HG03457 (cell line): Measurements from ENCODE around the gene FOXP1.

Source experiments
- ATAC-seq: cut with Tn5 transposase; IDR thresholded peaks from one replicate; pipeline ENCODE4 v1.9.1; 2021; ENCODE audit warnings: moderate number of reproducible peaks; ENCODE audit not compliant: unreplicated experiment

The FOXP1 gene

DNA sequence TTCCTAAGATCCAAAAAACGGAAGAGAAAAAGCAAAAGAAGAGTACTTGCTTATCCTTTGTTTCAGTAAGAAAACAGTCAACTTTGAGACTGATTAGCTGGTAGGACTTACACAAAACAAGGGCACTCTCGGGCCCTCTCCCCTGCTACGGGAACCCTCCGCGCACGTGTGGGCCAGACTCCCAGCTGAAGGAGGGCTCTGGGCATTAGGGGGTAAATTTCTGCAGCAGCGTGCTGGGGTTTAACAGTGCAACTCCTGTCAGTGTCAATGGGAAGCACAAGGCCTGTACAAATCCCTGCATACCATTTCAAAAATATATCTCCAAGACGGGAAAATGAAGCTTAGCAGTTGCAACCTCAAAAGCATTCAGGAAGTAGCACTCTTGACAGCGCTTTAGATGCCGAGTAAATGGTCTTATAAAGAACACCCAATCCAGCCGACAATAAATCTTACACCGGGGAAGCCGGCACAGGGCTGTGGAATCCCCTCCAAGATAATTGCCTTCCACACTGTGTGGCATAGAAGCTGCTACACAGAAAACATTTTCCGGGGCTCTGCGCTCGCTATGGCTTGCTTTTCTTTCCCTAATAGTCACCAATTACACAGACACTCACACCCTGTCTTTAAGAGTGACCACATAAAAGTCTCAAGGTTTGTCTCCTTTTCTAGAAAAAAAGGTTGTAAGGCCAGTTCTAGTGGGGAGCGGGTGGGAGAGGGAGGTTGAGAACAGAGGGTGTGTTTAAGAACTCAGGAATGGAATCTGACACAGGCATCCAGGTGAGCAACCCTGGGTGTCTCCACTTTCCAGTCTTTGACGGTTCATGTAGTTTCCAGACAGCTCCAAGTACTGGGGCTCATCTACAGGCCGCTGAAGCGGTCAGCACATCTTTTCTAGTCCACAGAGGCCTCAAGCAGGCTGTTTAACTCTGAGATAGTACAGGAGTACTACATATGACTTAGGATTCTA is 512.7 kb downstream of the FOXP1 start:
- ATAC-seq, result no peak

GRCh38 chr3:71069797-71070196 is 513.7 kb downstream of the FOXP1 start:
- no peak for ATAC-seq

DNA sequence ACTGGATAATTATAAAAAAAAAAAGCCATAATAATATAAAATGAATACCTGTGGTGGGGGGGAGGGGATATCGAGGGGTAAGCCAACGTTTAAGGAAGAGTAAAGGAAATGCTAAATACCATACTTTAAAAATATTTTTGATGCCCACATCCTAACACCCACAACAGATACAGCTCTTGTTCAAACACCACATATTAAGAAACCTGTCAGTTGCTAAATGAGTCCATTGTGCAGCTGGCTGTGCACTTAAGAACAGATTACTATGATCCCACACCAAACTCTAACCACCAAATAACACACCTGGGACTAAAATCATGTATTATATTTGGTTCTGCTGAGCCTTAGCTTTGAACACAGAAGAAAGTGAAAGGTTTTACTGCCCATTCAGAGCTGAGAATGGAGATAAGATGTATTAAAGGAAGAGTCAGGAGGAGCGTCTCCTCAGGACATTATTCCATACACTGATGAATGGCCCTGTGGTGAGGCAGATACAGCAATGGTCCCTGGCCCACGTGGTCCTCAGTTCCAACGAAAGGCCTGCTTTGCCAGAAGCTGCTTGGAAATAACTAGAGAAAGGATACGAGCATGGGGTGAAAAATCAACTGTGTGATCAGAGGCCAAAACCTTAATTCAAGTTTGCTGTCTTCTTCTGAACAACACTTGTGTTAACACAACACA is 515.4 kb downstream of the FOXP1 start:
- ATAC-seq, result no peak

DNA sequence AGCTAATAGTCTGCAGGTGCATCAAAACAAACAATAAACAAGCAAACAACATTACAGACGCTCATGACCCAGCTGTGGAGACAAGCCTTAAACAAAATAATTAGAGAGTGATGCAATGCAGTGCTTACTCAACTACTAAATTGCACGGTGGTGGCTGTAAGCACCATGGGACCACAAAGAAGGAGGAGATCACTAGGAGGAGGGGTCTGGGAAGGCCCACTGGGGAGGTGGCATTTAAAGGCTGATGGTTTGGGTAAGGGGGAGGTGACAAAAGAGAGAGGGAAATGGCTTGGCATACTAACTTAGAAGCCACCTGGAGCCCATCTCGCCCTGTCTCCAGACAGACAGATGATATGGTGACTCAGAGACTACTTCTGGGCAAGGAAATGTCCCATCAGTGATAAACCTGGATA is 516.7 kb downstream of the FOXP1 start:
- no peak for ATAC-seq

DNA sequence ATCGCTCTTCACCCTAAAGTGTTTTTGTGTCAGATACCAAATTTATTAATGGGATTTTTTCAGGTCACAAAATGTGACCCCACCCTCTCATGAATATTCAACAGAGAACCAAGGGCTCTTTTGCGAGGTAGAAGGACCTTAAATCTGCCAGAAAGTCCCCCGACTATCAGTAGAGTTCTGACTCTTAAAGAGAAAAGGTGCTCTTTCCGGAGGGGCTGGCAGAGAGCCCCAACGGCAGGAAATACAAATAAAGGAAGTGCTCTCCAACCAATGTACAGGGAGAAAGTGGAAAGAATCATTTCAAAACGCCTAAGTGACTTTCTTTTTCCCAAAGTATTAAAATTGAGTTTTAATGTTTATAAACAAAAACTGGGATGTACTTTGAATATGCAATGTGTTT is 517.2 kb downstream of the FOXP1 start:
- ATAC-seq, result no peak

DNA sequence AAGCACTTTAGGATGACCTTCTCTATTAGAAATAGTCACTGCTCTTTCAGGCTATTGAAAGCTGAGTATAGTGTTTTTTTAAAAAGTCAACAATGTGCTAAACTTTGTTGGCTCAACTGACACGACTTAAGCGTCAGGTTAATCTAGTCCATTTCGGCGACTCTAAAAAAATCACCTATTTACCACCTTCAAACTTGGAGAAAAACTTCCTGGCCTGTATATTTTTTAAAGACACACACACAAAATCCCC is 517.8 kb downstream of the FOXP1 start:
- ATAC-seq, result no peak

DNA sequence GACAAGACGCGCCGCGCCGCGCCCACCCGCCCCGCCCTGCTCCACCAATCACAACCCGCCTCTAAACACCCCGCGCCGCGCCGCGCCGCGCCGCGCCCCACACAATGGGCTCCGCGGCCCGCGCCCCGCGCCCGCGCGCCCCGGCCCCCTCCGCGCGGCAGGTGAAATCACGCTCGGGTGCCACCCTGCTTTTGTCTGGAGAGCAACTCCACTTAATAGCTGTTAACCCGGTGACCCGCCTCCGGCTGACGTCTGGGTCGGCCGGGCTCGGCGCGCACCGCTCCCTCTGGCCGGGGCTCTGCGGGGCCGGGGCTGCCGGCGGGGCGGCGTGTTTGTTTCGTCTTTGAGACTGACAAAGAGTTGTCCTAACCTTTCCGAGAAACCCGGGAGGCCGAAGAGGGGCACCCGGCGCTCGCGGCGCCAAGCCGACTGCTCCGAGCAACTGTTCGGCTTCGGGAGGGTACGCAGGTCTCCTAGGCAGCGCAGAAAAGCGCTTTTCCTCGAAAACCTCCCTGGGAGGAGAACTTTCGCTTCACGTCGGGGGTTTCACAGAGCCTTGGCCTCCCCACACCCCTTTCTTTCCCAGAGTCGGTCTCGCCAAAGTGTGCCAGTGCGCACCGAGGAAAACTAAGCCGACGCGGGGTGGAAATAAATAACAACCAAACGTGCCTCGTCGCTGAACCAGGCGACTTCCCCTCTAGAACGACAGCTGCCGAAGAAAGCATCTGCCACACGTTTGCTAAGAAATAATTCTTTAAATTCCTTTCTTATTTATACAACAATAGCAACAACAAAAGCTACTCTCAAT is 518.4 kb downstream of the FOXP1 start:
- peak; percentile 16 for ATAC-seq

DNA sequence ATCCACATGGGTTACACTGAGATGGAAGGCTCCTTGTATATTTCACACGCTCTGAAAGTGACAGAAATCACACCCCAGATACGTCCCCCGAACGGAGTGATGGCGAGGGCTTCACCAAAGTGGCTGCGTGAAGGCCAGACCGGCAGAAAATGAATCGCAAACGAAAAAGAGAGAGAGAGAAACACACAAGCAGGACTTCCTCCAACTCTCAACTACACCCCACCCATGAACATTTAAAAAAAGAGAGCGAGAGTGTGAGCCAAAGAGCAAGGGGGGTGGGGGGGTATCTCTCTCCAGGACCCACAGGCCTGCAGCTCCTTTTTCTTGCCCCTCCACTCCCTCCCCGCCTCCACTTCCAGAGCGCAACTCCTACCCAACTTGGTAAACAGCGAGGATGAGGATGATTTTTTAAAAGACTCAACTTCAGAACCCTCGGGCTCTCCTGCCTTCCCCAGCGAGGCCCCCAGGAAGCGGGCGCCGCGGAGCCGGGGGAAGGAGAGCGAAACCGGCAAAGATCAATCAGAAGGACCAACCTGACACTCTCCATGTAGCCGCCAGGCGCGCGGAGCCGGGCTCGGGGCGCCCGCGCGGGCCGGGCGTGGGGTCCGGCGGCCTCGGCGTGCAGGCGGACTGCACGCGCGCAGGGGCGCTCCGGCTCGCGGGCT is 519.1 kb downstream of the FOXP1 start:
- peak; percentile 45 for ATAC-seq

DNA sequence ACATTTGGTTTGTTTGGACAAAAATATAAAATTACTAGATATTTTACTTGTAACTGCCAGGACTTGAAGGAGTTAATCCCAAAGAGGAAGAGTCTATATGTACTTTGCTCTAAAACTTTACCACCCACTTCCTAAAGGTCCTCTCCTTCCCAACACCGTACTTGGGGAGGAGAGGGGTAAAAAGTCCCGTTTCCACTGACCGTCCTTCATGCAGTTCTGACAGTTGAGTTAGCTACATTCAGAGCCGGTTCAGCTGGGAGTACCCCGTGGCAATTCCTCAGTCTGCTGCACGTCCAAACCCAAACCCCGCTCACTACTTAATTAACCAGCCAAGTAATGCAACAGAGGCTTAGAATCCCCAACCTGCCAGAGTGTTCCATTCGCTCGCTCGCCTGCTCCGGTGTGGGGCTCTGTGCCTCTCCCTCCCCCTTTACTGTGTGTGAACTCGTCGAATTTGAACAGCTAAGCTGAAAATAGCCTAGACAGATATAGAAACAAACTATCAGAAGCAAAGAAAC is 519.7 kb downstream of the FOXP1 start:
- no peak for ATAC-seq

DNA sequence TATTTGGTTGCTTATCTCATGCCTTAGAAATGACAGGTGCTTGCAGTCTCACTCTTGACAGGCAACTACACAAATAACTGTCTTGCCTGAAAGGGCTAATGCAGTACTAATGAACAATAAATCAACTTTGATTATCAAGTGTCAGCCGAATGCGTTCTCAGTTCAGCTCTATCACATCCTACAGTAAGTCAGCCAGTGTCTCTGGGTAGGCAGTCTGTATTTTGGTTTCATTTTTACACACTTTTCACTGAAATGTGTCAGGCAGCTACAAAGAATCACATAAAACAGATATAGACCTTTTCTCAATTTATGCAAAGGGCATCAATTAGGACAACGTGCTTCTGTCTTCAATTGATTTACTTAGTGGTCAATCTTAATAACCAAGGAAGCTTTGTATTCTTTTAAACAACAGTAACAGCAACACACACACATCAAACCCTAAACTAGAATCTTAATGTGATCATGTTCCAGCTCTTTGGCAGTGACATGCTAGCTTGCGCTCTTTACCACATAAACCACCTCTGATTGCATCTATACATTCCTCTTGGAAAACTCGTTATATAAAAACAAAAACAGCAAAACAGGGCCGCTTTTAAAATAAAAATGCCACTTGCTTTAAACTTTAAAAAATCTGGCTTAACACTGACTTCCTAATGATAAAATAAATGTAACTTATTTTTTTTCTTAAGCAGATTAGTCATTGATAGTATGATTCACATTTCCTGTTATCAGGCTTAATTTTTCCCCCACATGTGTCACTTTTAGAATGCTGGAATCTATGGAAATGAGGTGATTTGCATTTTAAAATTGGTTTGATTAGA is 520.4 kb downstream of the FOXP1 start:
- ATAC-seq, result no peak

- ATAC-seq, result no peak
Observed at GRCh38 chr3:71062037-71062932, 521.2 kb downstream of the FOXP1 start.

DNA sequence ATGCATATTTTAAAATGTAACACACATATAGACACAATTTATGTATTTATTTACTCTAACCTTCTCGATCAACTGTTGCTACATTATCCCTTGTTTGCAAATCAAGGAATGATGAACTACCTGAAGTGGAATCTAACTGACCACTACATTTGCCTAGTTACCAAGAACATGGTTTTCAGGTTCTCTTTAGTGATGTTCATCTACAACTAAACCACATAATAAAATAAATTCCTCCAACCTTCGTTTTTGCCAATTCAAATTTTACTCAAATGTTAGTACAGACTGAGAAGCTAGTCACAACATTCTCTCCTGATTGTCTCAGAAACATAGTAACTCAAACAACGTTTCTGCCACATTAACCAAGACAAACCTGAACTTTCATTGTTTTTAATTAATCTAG is 521.9 kb downstream of the FOXP1 start:
- no peak for ATAC-seq

GRCh38 chr3:71061037-71061436 is 522.5 kb downstream of the FOXP1 start:
- no peak for ATAC-seq

- ATAC-seq, result no peak
Observed at GRCh38 chr3:71060536-71060935, 523.0 kb downstream of the FOXP1 start.

- ATAC-seq, result no peak
Observed at GRCh38 chr3:71057526-71057894, 526.0 kb downstream of the FOXP1 start.

DNA sequence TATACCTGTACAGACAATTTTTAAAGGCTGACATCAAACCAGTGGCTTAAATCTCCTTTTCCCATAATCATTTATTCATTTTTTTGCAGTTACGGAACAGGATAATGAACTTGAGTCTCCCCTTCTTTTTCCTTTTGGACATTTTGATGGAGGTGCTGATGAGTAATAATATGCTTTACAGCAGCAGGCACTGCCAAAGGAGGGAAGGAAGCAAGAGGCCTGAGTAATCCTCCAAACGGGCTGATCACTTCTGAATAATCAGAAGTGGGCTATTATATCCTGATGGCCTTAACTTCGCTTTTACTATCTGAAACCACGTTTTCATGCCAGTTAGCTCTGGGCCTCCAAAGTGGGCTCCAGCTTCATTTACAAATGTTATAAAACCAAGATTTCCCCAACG is 527.2 kb downstream of the FOXP1 start:
- no peak for ATAC-seq

GRCh38 chr3:71055257-71056001 is 528.1 kb downstream of the FOXP1 start:
- ATAC-seq, result no peak

DNA sequence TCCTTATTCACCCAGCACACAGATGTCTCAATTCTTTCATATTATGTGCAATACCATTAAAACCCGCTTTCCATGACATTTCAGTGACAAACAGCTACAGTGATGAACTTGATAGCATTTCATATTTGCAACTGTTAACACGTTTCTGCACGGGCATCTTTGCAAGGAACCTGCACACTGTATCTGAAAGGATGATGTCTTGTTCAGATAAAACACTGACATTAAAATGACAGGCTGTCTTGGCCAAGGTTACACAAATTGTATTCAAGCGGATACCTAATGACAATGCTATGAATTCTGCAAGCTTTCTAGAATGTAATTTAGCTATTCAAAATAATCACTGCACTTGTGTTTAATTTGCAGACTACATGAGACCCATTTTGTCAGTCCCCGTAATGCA is 529.2 kb downstream of the FOXP1 start:
- no peak for ATAC-seq
